NCI-H2107 treated with DMSO at 0.1 percent for 48 hours (cell line): ENCODE data around the gene TM2D1.
"Not testable (repeated sequence)": the region's sequence is repeated elsewhere in the genome, so short reads cannot be mapped to it uniquely, and the experiment has no call there.

Source experiments
- DNase-seq: peaks from one replicate; lab custom pipeline; 2025; ENCODE audit not compliant: unreplicated experiment; lab: John Stamatoyannopoulos, UW

The TM2D1 gene

DNA sequence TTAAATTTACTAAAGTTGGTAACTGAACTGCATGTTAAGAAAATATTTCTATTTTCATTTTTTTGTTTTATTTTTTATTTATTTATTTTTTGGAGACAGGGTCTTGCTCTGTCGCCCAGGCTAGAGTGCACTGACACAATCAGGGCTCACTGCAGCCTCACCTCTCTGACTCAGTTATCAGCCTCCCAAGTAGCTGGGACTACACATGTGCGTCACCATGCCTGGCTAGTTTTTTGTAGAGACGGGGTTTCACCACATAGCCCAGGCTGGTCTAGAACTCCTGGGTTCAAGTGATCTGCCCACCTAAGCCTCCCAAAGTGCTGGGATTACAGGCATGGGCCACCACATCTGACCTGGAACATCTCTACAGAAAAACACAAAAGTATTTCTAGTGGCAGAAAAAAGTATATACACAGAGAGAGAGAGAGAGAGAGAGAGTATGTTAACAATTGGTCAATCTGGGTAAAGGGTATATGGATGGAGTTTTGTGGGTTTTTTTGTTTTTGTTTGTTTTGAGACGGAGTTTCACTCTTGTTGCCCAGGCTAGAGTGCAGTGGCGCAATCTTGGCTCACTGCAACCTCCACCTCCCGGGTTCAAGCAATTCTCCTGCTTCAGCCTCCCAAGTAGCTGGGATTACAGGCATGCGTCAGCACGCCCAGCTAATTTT is 5.8 kb downstream of the TM2D1 start:
- not testable (repeated sequence) for DNase-seq

- DNase-seq = no peak
Measured at GRCh38 chr1:61711969-61712368, 13.0 kb downstream of the TM2D1 start.

GRCh38 chr1:61711257-61711656 is 13.7 kb downstream of the TM2D1 start:
- DNase-seq = not testable (repeated sequence)

GRCh38 chr1:61709908-61710289 is 15.0 kb downstream of the TM2D1 start:
- no peak for DNase-seq

GRCh38 chr1:61708953-61709907 is 15.7 kb downstream of the TM2D1 start:
- DNase-seq = no peak

GRCh38 chr1:61699911-61700851 is 24.8 kb downstream of the TM2D1 start:
- DNase-seq = no peak

DNA sequence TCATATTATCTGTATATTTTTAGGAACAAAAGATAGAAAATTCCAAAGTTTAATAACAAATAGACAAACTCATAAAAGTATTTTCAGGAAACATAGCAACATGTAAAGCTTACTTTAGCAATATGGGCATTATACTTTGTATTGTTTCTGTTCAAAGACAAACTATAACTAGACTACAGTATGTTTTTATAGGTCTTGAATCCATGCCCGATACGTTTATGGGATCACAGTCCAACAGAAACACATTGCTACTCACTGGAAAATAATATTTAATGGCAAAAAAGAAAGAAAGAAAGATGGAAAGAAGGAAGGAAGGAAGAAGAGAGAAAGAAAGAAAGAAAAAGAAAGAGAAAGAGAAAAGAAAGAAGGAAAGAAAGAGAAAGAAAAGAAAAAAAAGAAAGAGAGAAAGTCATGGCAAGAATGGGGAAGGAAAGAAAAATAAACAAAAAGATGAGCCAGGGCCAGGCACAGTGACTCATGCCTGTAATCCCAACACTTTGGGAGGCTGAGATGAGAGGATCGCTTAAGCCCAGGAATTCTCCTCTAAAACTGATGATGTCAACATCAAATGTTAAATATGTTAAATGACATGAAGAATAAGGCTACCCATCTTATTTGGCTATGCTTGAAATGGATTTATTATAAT is 32.7 kb downstream of the TM2D1 start:
- DNase-seq = no peak

DNA sequence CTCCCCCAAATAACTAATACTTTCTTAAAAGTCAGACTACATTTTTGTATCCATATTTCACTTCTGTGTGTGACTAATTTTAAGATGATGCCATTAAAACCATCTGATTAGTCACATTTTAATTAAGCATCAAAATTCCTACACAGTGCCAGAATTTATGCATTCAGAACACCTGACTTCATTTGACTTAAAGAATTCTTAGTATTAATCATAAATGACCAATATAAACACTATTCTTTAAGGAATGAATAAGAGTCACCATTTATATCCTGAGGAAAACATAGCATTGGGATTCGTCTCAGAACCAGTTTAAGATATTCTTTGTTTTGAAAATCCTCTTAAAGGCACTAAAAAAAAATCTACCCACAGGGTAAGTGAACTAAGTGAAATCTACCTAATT is 37.0 kb downstream of the TM2D1 start:
- DNase-seq = no peak

DNA sequence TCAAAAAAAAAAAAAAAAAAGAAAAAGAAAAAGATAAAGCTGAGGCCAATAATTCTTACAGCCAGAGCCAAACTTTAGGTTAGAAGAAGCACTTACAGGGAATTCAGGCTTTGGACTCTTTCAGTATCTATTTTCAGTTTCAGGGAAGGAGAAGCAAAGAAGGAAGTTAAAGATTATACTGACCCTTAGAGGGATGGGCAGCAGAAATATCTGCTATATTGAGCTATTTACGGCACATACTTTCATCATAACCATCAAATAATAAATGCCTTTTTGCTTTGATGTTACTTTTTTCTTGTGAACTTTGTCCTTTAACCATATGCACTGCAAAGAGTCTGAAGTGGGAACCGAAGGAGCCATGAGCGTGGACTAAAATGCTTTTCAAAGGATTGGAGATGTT is 42.0 kb downstream of the TM2D1 start:
- DNase-seq = no peak

DNA sequence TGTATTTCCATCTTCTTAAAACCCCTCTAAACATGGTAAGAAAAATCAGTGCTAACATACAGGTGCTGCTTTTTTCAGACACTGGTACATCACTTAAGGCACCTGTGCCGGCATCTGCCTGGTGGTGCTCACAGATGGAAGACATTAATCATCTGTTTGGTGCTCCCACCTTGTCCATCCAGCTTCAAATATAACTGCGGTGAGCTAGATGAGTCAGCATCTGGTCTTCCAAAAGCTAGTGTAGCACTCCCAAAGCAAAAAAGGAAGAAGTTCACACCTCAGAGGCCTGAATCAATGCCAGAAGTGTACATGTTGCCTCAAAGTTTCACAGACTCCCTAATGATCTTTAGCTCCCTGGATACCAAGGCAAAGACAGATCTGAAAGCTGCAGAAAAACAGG is 44.4 kb downstream of the TM2D1 start:
- DNase-seq = no peak

- not testable (repeated sequence) for DNase-seq
Measured at GRCh38 chr1:61676881-61677280, 48.1 kb downstream of the TM2D1 start.

- DNase-seq = peak; percentile 72
Measured at GRCh38 chr1:61674221-61674620, 50.7 kb downstream of the TM2D1 start.

DNA sequence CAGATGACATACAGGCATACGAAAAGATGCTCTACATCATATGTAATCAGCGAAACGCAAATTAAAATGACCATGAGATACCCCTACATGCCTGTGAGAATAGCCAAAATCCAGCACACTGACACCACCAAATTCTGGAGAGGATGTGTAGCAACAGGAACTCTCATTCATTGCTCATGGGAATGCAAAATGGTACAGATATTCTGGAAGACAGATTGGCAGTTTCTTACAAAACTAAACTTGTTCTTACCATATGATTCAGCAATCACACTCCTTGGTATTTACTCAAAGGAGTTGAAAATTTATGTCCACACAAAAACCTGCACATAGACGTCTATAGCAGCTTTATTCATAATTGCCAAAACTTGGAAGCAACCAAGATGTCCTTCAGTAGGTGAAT is 52.6 kb downstream of the TM2D1 start:
- DNase-seq = no peak

DNA sequence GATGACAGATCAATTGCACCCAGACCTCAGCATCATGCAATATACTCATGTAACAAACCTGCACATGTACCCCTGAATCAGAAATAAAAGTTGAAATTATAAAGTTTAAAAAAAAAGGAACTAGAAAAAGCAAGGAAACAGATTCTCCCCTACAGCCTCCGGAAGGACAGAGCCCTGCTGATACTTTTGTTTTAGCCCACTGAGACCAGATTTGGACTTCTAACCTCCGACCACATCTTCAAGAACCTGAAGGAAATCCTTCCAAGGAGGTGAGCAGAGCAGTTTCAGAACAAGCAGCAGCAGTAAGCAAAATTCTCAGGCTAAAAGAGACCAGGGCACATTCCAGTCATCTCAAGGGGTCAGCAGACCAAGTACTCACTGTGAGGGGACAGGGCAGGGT is 54.5 kb downstream of the TM2D1 start:
- no peak for DNase-seq

- DNase-seq = no peak
Measured at GRCh38 chr1:61670016-61670415, 54.9 kb downstream of the TM2D1 start.

- DNase-seq = no peak
Measured at GRCh38 chr1:61659061-61659460, 65.9 kb downstream of the TM2D1 start.

- DNase-seq = no peak
Measured at GRCh38 chr1:61655453-61655852, 69.5 kb downstream of the TM2D1 start.

DNA sequence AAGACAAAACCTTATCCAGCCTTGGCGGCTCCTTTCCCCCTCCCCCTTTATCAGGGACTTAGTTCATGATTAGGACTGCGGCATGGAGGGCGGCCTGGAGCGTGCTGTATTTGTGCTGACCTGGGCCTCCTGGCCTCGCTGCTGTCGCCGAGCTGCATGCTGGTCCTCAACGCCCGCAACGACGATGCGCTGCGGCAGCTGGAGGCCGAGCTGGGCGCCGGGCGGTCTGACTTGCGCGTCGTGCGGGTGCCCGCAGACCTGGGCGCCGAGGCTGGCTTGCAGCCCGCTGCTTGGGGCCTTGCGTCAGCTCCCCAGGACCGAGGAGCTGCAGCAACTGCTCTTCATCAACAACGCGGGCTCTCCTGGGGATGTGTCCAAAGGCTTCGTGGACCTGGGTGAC is 70.9 kb downstream of the TM2D1 start:
- no peak for DNase-seq

GRCh38 chr1:61648983-61649742 is 75.8 kb downstream of the TM2D1 start:
- no peak for DNase-seq

- DNase-seq = no peak
Measured at GRCh38 chr1:61647142-61647541, 77.8 kb downstream of the TM2D1 start.
